Heart left ventricle (tissue), 16 donors: Measurements from ENCODE around the gene C2orf69. TPM values are rescaled to one million over a fixed set of nuclear protein-coding genes. Genes with fewer than 3 reads are reported as not detected.

ENCODE experiments used
- ATAC-seq, 4 donors: fragments of 200-7000 bp; cut with Tn5 transposase; one replicate each; pipeline ENCODE4 v1.9.1; 2020 to 2022; ENCODE audit warnings: moderate library complexity in 4 of 4, mild to moderate bottlenecking in 3 of 4, moderate number of reproducible peaks in 1 of 4
- DNase-seq, 5 donors: peaks; one replicate each; pipeline ENCODE4 v3.0.0-alpha.2; 2020
- H3K27ac ChIP-seq, 12 donors: fragments of 200-600 bp; sonication (generic) in 4 of 12; one replicate each; pipeline versions ENCODE4 v1.5.0 to v1.8.0; 2016 to 2022; ENCODE audit warnings: mild to moderate bottlenecking in 2 of 12
- H3K27me3 ChIP-seq, 9 donors: fragments of 200-600 bp; sonication (generic) in 2 of 9; one replicate each; pipeline versions ENCODE4 v1.5.1 to v1.8.0; 2016 to 2022; ENCODE audit warnings: mild to moderate bottlenecking in 3 of 9
- H3K36me3 ChIP-seq, 9 donors: fragments of 200-600 bp; sonication (generic) in 2 of 9; one replicate each; pipeline versions ENCODE4 v1.5.0 to v1.8.0; 2018 to 2022; ENCODE audit warnings: mild to moderate bottlenecking in 2 of 9
- H3K4me1 ChIP-seq, 12 donors: fragments of 200-600 bp; sonication (generic) in 4 of 12; one replicate each; pipeline versions ENCODE4 v1.5.0 to v1.8.0; 2016 to 2022; ENCODE audit warnings: mild to moderate bottlenecking in 3 of 12
- H3K4me3 ChIP-seq, 12 donors: fragments of 200-600 bp; sonication (generic) in 4 of 12; one replicate each; pipeline versions ENCODE4 v1.5.0 to v1.8.0; 2017 to 2022; ENCODE audit warnings: mild to moderate bottlenecking in 9 of 12, moderate library complexity in 4 of 12
- H3K9me3 ChIP-seq, 12 donors: fragments of 200-600 bp; sonication (generic) in 4 of 12; one replicate each; pipeline versions ENCODE4 v1.5.0 to v1.8.0; 2016 to 2022; ENCODE audit warnings: mild to moderate bottlenecking in 1 of 12
- POLR2A ChIP-seq, 2 donors: fragments of 450-650 bp; IDR thresholded peaks; one replicate each; pipeline ENCODE4 v1.6.1; 2017; ENCODE audit warnings: antibody characterized with exemption in 2 of 2, mild to moderate bottlenecking in 2 of 2, moderate library complexity in 2 of 2
- WGBS, 4 donors: extraction: QIAGEN DNeasy Blood & Tissue Kit in 2 of 4; methylation state at CpG; one replicate each; pipeline versions ENCODE4 v1.1.5 to v1.1.7; 2013 to 2018; 5-methylcytosine and 5-hydroxymethylcytosine counted together
- intact Hi-C, 10 donors: fragments of 100-400 bp; cut with DNase I; formaldehyde crosslinking; loops; one replicate each; pipeline versions ENCODE4 v1.11.1 to v1.14.2; 2022
- polyA plus RNA-seq, 2 donors: library from polyadenylated mRNA; stranded (reverse); fragments of 200-250 nt; gene quantifications; one replicate each; pipeline ENCODE4 v1.2.3, GENCODE V29; 2013
- total RNA-seq, 9 donors: library from RNA; depleted of rRNA in 2 of 9; stranded (reverse); fragments of >200 nt in 2 of 9; fragmentation: NEBNext Ultra II Directional in 3 of 9; extraction: Animal tissue kit (Norgen Biotek cat#: 25700) in 3 of 9; gene quantifications; one replicate each; pipeline versions ENCODE4 v1.1.0 to v1.2.4, GENCODE V29; 2016 to 2023
- TF ChIP-seq, protein P1 (sequence below), 12 donors: fragments of 200-600 bp; sonication (generic) in 4 of 12; IDR thresholded peaks; one replicate each; pipeline versions ENCODE4 v1.5.0 to v1.8.0; 2018 to 2022; ENCODE audit warnings: antibody characterized with exemption in 12 of 12, mild to moderate bottlenecking in 5 of 12
- donor health status: ischemic (EF 13 %, LVEDD 7.1; RV severe dilation, severe dysfunction).
- donor health status: healthy with polysubstance abuse.
- donor health status: DM: no; HTN: yes; CAD: no.
- donor health status: DM: no; HTN: no; CAD: no.
- donor health status: ischemic (EF 25% LVEDD 6.9; RV normal size, moderate dysfunction).
- donor health status: ischemic (EF 25% LVEDD 5.7; RV mildly dilated, moderate dysfunction).
- donor health status: healthy.
- donor health status: DM: yes; HTN: yes; CAD: no.
- donor health status: ischemic (EF 35%, LVEDD 5.7; RV mildly dilated, moderate dysfunction).
- donor health status: nonischemic (EF 11% LVEDD 7.7; RV severe dilation, severe dysfunction).
- donor health status: DM: yes; HTN: yes; CAD: no.
- donor health status: PGD.
- donor health status: ischemic (EF 29% LVEDD 5.4; RV normal size, mild dysfunction).
- donor health status: nonischemic (EF 23%, LVEDD 6.1; RV moderate dilation, normal function).

Gene C2orf69
- total and polyA plus RNA-seq, 11 donors = 5.5 to 10.6 (median 8.6) TPM

DNA sequence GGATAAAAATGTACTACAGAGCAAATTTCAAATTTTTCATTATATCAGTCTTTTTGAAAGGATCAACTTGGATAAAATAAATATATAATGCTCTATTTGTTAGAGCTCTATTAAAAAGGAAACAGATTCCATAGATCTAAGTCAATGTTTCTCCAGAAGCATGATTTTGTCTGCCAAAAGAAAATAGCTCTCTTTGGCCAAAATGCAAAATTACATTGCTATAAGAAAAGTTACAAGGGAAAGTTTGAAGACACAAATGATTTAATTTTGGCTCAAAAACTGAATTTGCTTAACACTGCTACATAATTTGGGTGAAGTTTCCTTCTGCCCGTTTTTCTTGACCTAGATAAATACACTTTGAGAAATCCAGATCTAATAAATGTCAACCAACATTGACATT lies 15.7 kb downstream of the C2orf69 start:
- Histone ChIP-seq H3K36me3 (peaks cover 0 to 51% (median 36%) of the 10 kb centered on the region in 9 donors), H3K4me3 (no peak overlapping the region), H3K4me1 (peaks cover 0 to 7% (median 0%) of the 10 kb centered on the region in 12 donors), H3K27me3 (no peaks in the 10 kb centered on the region), H3K27ac (no peak overlapping the region), H3K9me3 (no peaks in the 10 kb centered on the region)
- intact Hi-C loops = no loop called here
- DNase-seq (no peak), ATAC-seq (no peak)
- WGBS, 4 donors = 69 to 78% (median 74%) methylated on average over 1 of the region's 1 CpG
- TF ChIP-seq, protein P1, sequence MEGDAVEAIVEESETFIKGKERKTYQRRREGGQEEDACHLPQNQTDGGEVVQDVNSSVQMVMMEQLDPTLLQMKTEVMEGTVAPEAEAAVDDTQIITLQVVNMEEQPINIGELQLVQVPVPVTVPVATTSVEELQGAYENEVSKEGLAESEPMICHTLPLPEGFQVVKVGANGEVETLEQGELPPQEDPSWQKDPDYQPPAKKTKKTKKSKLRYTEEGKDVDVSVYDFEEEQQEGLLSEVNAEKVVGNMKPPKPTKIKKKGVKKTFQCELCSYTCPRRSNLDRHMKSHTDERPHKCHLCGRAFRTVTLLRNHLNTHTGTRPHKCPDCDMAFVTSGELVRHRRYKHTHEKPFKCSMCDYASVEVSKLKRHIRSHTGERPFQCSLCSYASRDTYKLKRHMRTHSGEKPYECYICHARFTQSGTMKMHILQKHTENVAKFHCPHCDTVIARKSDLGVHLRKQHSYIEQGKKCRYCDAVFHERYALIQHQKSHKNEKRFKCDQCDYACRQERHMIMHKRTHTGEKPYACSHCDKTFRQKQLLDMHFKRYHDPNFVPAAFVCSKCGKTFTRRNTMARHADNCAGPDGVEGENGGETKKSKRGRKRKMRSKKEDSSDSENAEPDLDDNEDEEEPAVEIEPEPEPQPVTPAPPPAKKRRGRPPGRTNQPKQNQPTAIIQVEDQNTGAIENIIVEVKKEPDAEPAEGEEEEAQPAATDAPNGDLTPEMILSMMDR (IDR thresholded peaks at IDR 0.05) = no peak
- no peak for TF ChIP-seq POLR2A (IDR thresholded peaks at IDR 0.05)

GRCh38 chr2:199928226-199928625 lies 17.1 kb downstream of the C2orf69 start:
- intact Hi-C loops = no loop called here
- Histone ChIP-seq H3K4me1 (no peaks in the 10 kb centered on the region), H3K27me3 (no peaks in the 10 kb centered on the region), H3K4me3 (no peak overlapping the region), H3K27ac (no peak overlapping the region), H3K36me3 (peaks cover 0 to 62% (median 50%) of the 10 kb centered on the region in 9 donors), H3K9me3 (no peaks in the 10 kb centered on the region)
- WGBS, 4 donors = 38 to 65% (median 40%) methylated on average over 2 of the region's 2 CpGs
- no peak for ATAC-seq
- no peak for DNase-seq
- TF ChIP-seq POLR2A (IDR thresholded peaks at IDR 0.05) = no peak
- TF ChIP-seq, protein P1 (IDR thresholded peaks at IDR 0.05) = no peak

DNA sequence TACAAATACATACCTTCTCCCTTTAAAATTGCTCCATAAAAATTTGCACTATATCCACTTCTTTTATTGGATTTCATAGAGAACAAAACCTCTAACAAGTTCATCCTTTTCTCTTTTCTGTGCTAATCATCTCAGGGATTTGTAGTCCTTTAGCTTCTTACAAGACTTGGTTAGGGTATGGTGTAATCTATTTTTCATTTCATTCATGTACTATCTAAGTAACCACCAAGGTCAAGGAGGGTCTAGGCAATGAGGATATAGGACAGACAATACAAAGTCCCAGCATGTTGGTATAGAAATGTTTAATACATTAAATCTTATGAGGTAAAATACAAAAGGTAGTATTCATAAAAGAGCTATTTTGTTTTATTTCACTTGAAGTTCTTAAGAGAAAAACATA lies 17.5 kb downstream of the C2orf69 start:
- no peaks in the 10 kb centered on the region for H3K27me3 ChIP-seq
- H3K36me3 ChIP-seq = peaks cover 0 to 66% (median 54%) of the 10 kb centered on the region in 9 donors
- DNase-seq (no peak), ATAC-seq (no peak)
- H3K4me3 ChIP-seq = no peak overlapping the region
- H3K9me3 ChIP-seq = no peaks in the 10 kb centered on the region
- no peak overlapping the region for H3K27ac ChIP-seq
- H3K4me1 ChIP-seq = no peaks in the 10 kb centered on the region
- intact Hi-C loops = no loop called here
- TF ChIP-seq POLR2A (IDR thresholded peaks at IDR 0.05) = no peak
- TF ChIP-seq, protein P1 (IDR thresholded peaks at IDR 0.05) = no peak

GRCh38 chr2:199929262-199929661 lies 18.2 kb downstream of the C2orf69 start:
- TF ChIP-seq POLR2A (IDR thresholded peaks at IDR 0.05) = no peak
- TF ChIP-seq, protein P1 (IDR thresholded peaks at IDR 0.05) = no peak
- DNase-seq (no peak), ATAC-seq (peak in 1 of 4 donors; percentile 28)
- WGBS, 4 donors = 77 to 81% (median 80%) methylated on average over 2 of the region's 2 CpGs
- no peaks in the 10 kb centered on the region for H3K27me3 ChIP-seq
- H3K9me3 ChIP-seq = no peaks in the 10 kb centered on the region
- no peak overlapping the region for H3K27ac ChIP-seq
- intact Hi-C loops = no loop called here
- H3K36me3 ChIP-seq = peaks cover 0 to 70% (median 59%) of the 10 kb centered on the region in 9 donors
- H3K4me1 ChIP-seq = no peaks in the 10 kb centered on the region
- no peak overlapping the region for H3K4me3 ChIP-seq
